Memory B cell (primary cell): ENCODE data around the gene PUS10.
"Not testable (repeated sequence)": the region's sequence is repeated elsewhere in the genome, so short reads cannot be mapped to it uniquely, and the experiment has no call there.

Experiments
- ATAC-seq: fragments of 150-1000 bp; cut with Tn5 transposase; 2 replicates; pipeline ENCODE4 v1.10.0; 2021; ENCODE audit warnings: low read depth, mild to moderate bottlenecking, moderate library complexity
- DNase-seq, 2 donors: peaks; one replicate each; pipeline ENCODE4 v3.0.0; 2022; ENCODE audit warnings: low spot score in 2 of 2
- H3K27ac Mint-ChIP-seq: one replicate; pipeline ENCODE4 v1.8.0; 2022; ENCODE audit warnings: mild to moderate bottlenecking, moderate library complexity, mixed read lengths
- H3K27me3 Mint-ChIP-seq: one replicate; pipeline ENCODE4 v1.8.0; 2022; ENCODE audit warnings: mixed read lengths
- H3K36me3 Mint-ChIP-seq: one replicate; pipeline ENCODE4 v1.8.0; 2022; ENCODE audit warnings: mild to moderate bottlenecking, mixed read lengths
- H3K4me1 Mint-ChIP-seq: one replicate; pipeline ENCODE4 v1.8.0; 2022; ENCODE audit warnings: mixed read lengths
- H3K4me3 Mint-ChIP-seq: one replicate; pipeline ENCODE4 v1.8.0; 2022; ENCODE audit warnings: mild to moderate bottlenecking, moderate library complexity, mixed read lengths
- H3K9me3 Mint-ChIP-seq: one replicate; pipeline ENCODE4 v1.8.0; 2022; ENCODE audit warnings: mixed read lengths

The PUS10 gene

GRCh38 chr2:61021228-61021660 lies 3.2 kb upstream of the PUS10 start:
- H3K4me3 Mint-ChIP-seq: no peak overlapping the region
- H3K4me1 Mint-ChIP-seq: peaks cover 20% of the 10 kb centered on the region
- H3K27me3 Mint-ChIP-seq: no peaks in the 10 kb centered on the region
- DNase-seq (no peak), ATAC-seq (no peak)
- no peak overlapping the region for H3K27ac Mint-ChIP-seq
- H3K36me3 Mint-ChIP-seq: peaks cover 14% of the 10 kb centered on the region
- no peaks in the 10 kb centered on the region for H3K9me3 Mint-ChIP-seq

- Mint-ChIP-seq H3K27me3 (no peaks in the 10 kb centered on the region), H3K4me3 (peak overlapping the region; percentile 100), H3K9me3 (no peaks in the 10 kb centered on the region), H3K27ac (peak overlapping the region; percentile 93), H3K36me3 (peaks cover 11% of the 10 kb centered on the region), H3K4me1 (peaks cover 13% of the 10 kb centered on the region)
- no peak for ATAC-seq
- DNase-seq: no peak
Observed at GRCh38 chr2:61018798-61019197, 743 bp upstream of the PUS10 start.

GRCh38 chr2:61018318-61018755 lies 282 bp upstream of the PUS10 start:
- Mint-ChIP-seq H3K36me3 (peaks cover 8% of the 10 kb centered on the region), H3K4me3 (peak overlapping the region; percentile 100), H3K4me1 (peaks cover 12% of the 10 kb centered on the region), H3K27ac (peak overlapping the region; percentile 93), H3K27me3 (no peaks in the 10 kb centered on the region), H3K9me3 (no peaks in the 10 kb centered on the region)
- ATAC-seq: no peak
- DNase-seq: no peak

- DNase-seq: peak; percentile 26 to 68
- Mint-ChIP-seq H3K4me1 (peaks cover 10% of the 10 kb centered on the region), H3K9me3 (no peaks in the 10 kb centered on the region), H3K36me3 (peaks cover 3% of the 10 kb centered on the region), H3K4me3 (peak overlapping the region; percentile 100), H3K27me3 (no peaks in the 10 kb centered on the region), H3K27ac (peak overlapping the region; percentile 93)
- peak; percentile 57 for ATAC-seq
Observed at GRCh38 chr2:61017003-61017555, 976 bp downstream of the PUS10 start.

GRCh38 chr2:61016392-61017002 lies 1.6 kb downstream of the PUS10 start:
- DNase-seq (no peak), ATAC-seq (no peak)
- H3K27me3 Mint-ChIP-seq: no peaks in the 10 kb centered on the region
- H3K9me3 Mint-ChIP-seq: no peaks in the 10 kb centered on the region
- no peaks in the 10 kb centered on the region for H3K36me3 Mint-ChIP-seq
- peaks cover 8% of the 10 kb centered on the region for H3K4me1 Mint-ChIP-seq
- peak overlapping the region; percentile 93 for H3K27ac Mint-ChIP-seq
- peak overlapping the region; percentile 100 for H3K4me3 Mint-ChIP-seq

GRCh38 chr2:61015976-61016375 lies 2.1 kb downstream of the PUS10 start:
- Mint-ChIP-seq H3K36me3 (no peaks in the 10 kb centered on the region), H3K4me3 (peak overlapping the region; percentile 100), H3K27ac (no peak overlapping the region), H3K4me1 (peaks cover 7% of the 10 kb centered on the region), H3K9me3 (no peaks in the 10 kb centered on the region), H3K27me3 (no peaks in the 10 kb centered on the region)
- DNase-seq (no peak), ATAC-seq (no peak)

- DNase-seq (no peak), ATAC-seq (no peak)
- H3K27me3 Mint-ChIP-seq: no peaks in the 10 kb centered on the region
- H3K36me3 Mint-ChIP-seq: no peaks in the 10 kb centered on the region
- peaks cover 4% of the 10 kb centered on the region for H3K4me1 Mint-ChIP-seq
- H3K4me3 Mint-ChIP-seq: peak overlapping the region; percentile 24
- H3K9me3 Mint-ChIP-seq: no peaks in the 10 kb centered on the region
- no peak overlapping the region for H3K27ac Mint-ChIP-seq
Observed at GRCh38 chr2:61014763-61015162, 3.3 kb downstream of the PUS10 start.

GRCh38 chr2:61013382-61013781 lies 4.7 kb downstream of the PUS10 start:
- Mint-ChIP-seq H3K36me3 (no peaks in the 10 kb centered on the region), H3K4me3 (no peak overlapping the region), H3K27ac (no peak overlapping the region), H3K27me3 (no peaks in the 10 kb centered on the region), H3K4me1 (peaks cover 3% of the 10 kb centered on the region), H3K9me3 (no peaks in the 10 kb centered on the region)
- ATAC-seq (no peak), DNase-seq (no peak)

GRCh38 chr2:61012303-61012702 lies 5.8 kb downstream of the PUS10 start:
- not testable (repeated sequence) for H3K9me3 Mint-ChIP-seq, H3K4me3 Mint-ChIP-seq, H3K36me3 Mint-ChIP-seq, H3K27ac Mint-ChIP-seq, ATAC-seq, DNase-seq, H3K4me1 Mint-ChIP-seq, H3K27me3 Mint-ChIP-seq

- ATAC-seq (no peak), DNase-seq (no peak)
- Mint-ChIP-seq H3K36me3 (no peaks in the 10 kb centered on the region), H3K9me3 (no peaks in the 10 kb centered on the region), H3K4me3 (no peak overlapping the region), H3K4me1 (no peaks in the 10 kb centered on the region), H3K27me3 (no peaks in the 10 kb centered on the region), H3K27ac (no peak overlapping the region)
Observed at GRCh38 chr2:61011678-61012077, 6.4 kb downstream of the PUS10 start.

GRCh38 chr2:61009355-61009754 lies 8.7 kb downstream of the PUS10 start:
- H3K36me3 Mint-ChIP-seq: no peaks in the 10 kb centered on the region
- no peaks in the 10 kb centered on the region for H3K27me3 Mint-ChIP-seq
- H3K4me3 Mint-ChIP-seq: no peak overlapping the region
- no peaks in the 10 kb centered on the region for H3K9me3 Mint-ChIP-seq
- H3K4me1 Mint-ChIP-seq: no peaks in the 10 kb centered on the region
- ATAC-seq (no peak), DNase-seq (no peak)
- no peak overlapping the region for H3K27ac Mint-ChIP-seq

- Mint-ChIP-seq H3K9me3 (no peaks in the 10 kb centered on the region), H3K4me3 (no peak overlapping the region), H3K27ac (no peak overlapping the region), H3K36me3 (no peaks in the 10 kb centered on the region), H3K4me1 (no peaks in the 10 kb centered on the region), H3K27me3 (no peaks in the 10 kb centered on the region)
- DNase-seq (no peak), ATAC-seq (no peak)
Observed at GRCh38 chr2:61006486-61007105, 11.5 kb downstream of the PUS10 start.

GRCh38 chr2:61005736-61006135 lies 12.3 kb downstream of the PUS10 start:
- no peaks in the 10 kb centered on the region for H3K27me3 Mint-ChIP-seq
- ATAC-seq (no peak), DNase-seq (no peak)
- no peaks in the 10 kb centered on the region for H3K9me3 Mint-ChIP-seq
- no peak overlapping the region for H3K4me3 Mint-ChIP-seq
- no peak overlapping the region for H3K27ac Mint-ChIP-seq
- no peaks in the 10 kb centered on the region for H3K4me1 Mint-ChIP-seq
- H3K36me3 Mint-ChIP-seq: no peaks in the 10 kb centered on the region

- ATAC-seq: peak; percentile 70
- Mint-ChIP-seq H3K27ac (peak overlapping the region; percentile 41), H3K9me3 (no peaks in the 10 kb centered on the region)
Observed at GRCh38 chr2:60998628-60999545, 19.2 kb downstream of the PUS10 start.

More at GRCh38 chr2:60998628-60999545, 19.2 kb downstream of the PUS10 start:
- Mint-ChIP-seq H3K4me3 (no peak overlapping the region), H3K36me3 (no peaks in the 10 kb centered on the region), H3K4me1 (peaks cover 17% of the 10 kb centered on the region), H3K27me3 (no peaks in the 10 kb centered on the region)
- DNase-seq: peak; percentile 64 to 70
